GM18868 (cell line): ENCODE data around the gene CFAP46.

Experiments
- ATAC-seq: cut with Tn5 transposase; IDR thresholded peaks from one replicate; pipeline ENCODE4 v1.9.1; 2021; ENCODE audit warnings: mild to moderate bottlenecking, moderate library complexity; ENCODE audit not compliant: unreplicated experiment

The CFAP46 gene

GRCh38 chr10:132942101-132943057 lies at the start of gene CFAP46:
CFAP46 (minus strand) TSS chr10:132942570; CDS start chr10:132942484, 86 bp downstream.
- ATAC-seq = no peak

- no peak for ATAC-seq
These were observed 49.5 kb upstream of the CFAP46 start for GRCh38 chr10:132991706-132992432.

- ATAC-seq = no peak
These were observed 48.5 kb upstream of the CFAP46 start for GRCh38 chr10:132990684-132991545.

- ATAC-seq = no peak
These were observed 47.4 kb upstream of the CFAP46 start for GRCh38 chr10:132989476-132990415.

GRCh38 chr10:132988988-132989387 lies 46.6 kb upstream of the CFAP46 start:
- ATAC-seq = no peak

- no peak for ATAC-seq
These were observed 45.6 kb upstream of the CFAP46 start for GRCh38 chr10:132987671-132988571.

GRCh38 chr10:132986978-132987377 lies 44.6 kb upstream of the CFAP46 start:
- ATAC-seq = no peak

GRCh38 chr10:132986576-132986975 lies 44.2 kb upstream of the CFAP46 start:
- no peak for ATAC-seq

GRCh38 chr10:132986076-132986475 lies 43.7 kb upstream of the CFAP46 start:
- ATAC-seq = no peak

GRCh38 chr10:132985546-132985900 lies 43.2 kb upstream of the CFAP46 start:
- no peak for ATAC-seq

- ATAC-seq = no peak
These were observed 42.6 kb upstream of the CFAP46 start for GRCh38 chr10:132984801-132985545.

GRCh38 chr10:132984008-132984295 lies 41.6 kb upstream of the CFAP46 start:
- ATAC-seq = no peak

- no peak for ATAC-seq
These were observed 41.1 kb upstream of the CFAP46 start for GRCh38 chr10:132983252-132984007.

GRCh38 chr10:132982301-132982989 lies 40.1 kb upstream of the CFAP46 start:
- ATAC-seq = no peak

- ATAC-seq = no peak
These were observed 39.4 kb upstream of the CFAP46 start for GRCh38 chr10:132981746-132982145.

GRCh38 chr10:132981173-132981555 lies 38.8 kb upstream of the CFAP46 start:
- no peak for ATAC-seq
